Caco-2 (cell line): ENCODE measurements around the gene XXYLT1. TPM values are rescaled to one million over a fixed set of nuclear protein-coding genes. Genes with fewer than 3 reads are reported as not detected.

Experiments
- BruUV-seq: library from RNA; stranded (reverse); fragments of 400-500 nt; replicated peaks from 2 replicates; lab custom pipeline; 2021; lab: Mats Ljungman, UMichigan
- CTCF ChIA-PET: fragments of 300-600 bp; sonication (Branson Sonifier 250); formaldehyde crosslinking; loops from one replicate; lab custom pipeline; 2022; ENCODE audit warnings: antibody characterized with exemption; lab: Charles Lee
- POLR2A ChIA-PET: fragments of 300-600 bp; sonication (Branson Sonifier 250); formaldehyde crosslinking; loops from one replicate; lab custom pipeline; 2022; ENCODE audit warnings: antibody characterized with exemption; lab: Charles Lee
- DNase-seq, 2 experiments: peaks; one replicate each; pipeline versions ENCODE4 v3.0.0 to v3.0.0-alpha.2; 2020 to 2022
- H3K27me3 ChIP-seq: replicated peaks from 2 replicates; pipeline ENCODE4 v1.6.0; 2011; ENCODE audit warnings: low read length; ENCODE audit not compliant: control insufficient read depth, insufficient read depth
- H3K36me3 ChIP-seq: 2 replicates; pipeline ENCODE4 v1.5.1; 2011; ENCODE audit warnings: low read length; ENCODE audit not compliant: control insufficient read depth, insufficient read depth
- H3K4me1 ChIP-seq: fragments of 250-450 bp; sonication (Bioruptor Pico); 2 replicates; pipeline ENCODE4 v1.5.1; 2020; ENCODE audit warnings: mild to moderate bottlenecking
- H3K4me3 ChIP-seq: 2 replicates; pipeline ENCODE4 v1.5.1; 2011; ENCODE audit warnings: low read depth, mild to moderate bottlenecking, control low read depth, low read length
- H3K9me3 ChIP-seq: fragments of 250-450 bp; sonication (Bioruptor Pico); 2 replicates; pipeline ENCODE4 v1.5.1; 2020; ENCODE audit warnings: mild to moderate bottlenecking, moderate library complexity
- H3K27ac Mint-ChIP-seq: one replicate; pipeline ENCODE4 v1.8.0; 2022; ENCODE audit warnings: mixed read lengths; ENCODE audit not compliant: unreplicated experiment
- H3K27me3 Mint-ChIP-seq: one replicate; pipeline ENCODE4 v1.8.0; 2022; ENCODE audit warnings: mixed read lengths; ENCODE audit not compliant: insufficient read depth, unreplicated experiment
- H3K36me3 Mint-ChIP-seq: one replicate; pipeline ENCODE4 v1.8.0; 2022; ENCODE audit warnings: mild to moderate bottlenecking, mixed read lengths; ENCODE audit not compliant: insufficient read depth, unreplicated experiment
- H3K4me1 Mint-ChIP-seq: one replicate; pipeline ENCODE4 v1.8.0; 2022; ENCODE audit warnings: low read depth, mixed read lengths; ENCODE audit not compliant: unreplicated experiment
- H3K4me3 Mint-ChIP-seq: one replicate; pipeline ENCODE4 v1.8.0; 2022; ENCODE audit warnings: mild to moderate bottlenecking, moderate library complexity, mixed read lengths; ENCODE audit not compliant: unreplicated experiment
- H3K9me3 Mint-ChIP-seq: one replicate; pipeline ENCODE4 v1.8.0; 2022; ENCODE audit warnings: mixed read lengths; ENCODE audit not compliant: unreplicated experiment
- intact Hi-C: fragments of 100-400 bp; cut with micrococcal nuclease; formaldehyde crosslinking; loops from one replicate; pipeline ENCODE4 v1.10.0; 2022; ENCODE audit not compliant: unreplicated experiment
- total RNA-seq: library from RNA; stranded (reverse); gene quantifications from 2 replicates; pipeline ENCODE4 v1.2.3, GENCODE V29; 2022
- TF ChIP-seq, protein P1 (sequence below), 2 experiments: fragments of 200-600 bp in 1 of 2; IDR thresholded peaks; 1 replicate in 1 of 2; 2 replicates in 1 of 2; pipeline versions ENCODE4 v1.5.1 to v1.8.0; 2011 to 2022; ENCODE audit warnings: antibody characterized with exemption in 1 of 2, control low read depth in 1 of 2, inconsistent platforms in 1 of 2, low read depth in 1 of 2, low read length in 1 of 2, mild to moderate bottlenecking in 1 of 2, moderate library complexity in 1 of 2; ENCODE audit not compliant: insufficient read depth in 1 of 2, severe bottlenecking in 1 of 2, unreplicated experiment in 1 of 2

The XXYLT1 gene
- total RNA-seq, 1 experiment from 2014 or later, result 14.2 TPM

- no peaks in the 10 kb centered on the region for H3K27me3 Mint-ChIP-seq
- H3K27ac Mint-ChIP-seq, result no peak overlapping the region
- H3K9me3 Mint-ChIP-seq, result no peaks in the 10 kb centered on the region
- no peaks in the 10 kb centered on the region for H3K9me3 ChIP-seq
- H3K36me3 ChIP-seq, result no peaks in the 10 kb centered on the region
- no peaks in the 10 kb centered on the region for H3K4me1 ChIP-seq
- no peaks in the 10 kb centered on the region for H3K36me3 Mint-ChIP-seq
- TF ChIP-seq, protein P1, sequence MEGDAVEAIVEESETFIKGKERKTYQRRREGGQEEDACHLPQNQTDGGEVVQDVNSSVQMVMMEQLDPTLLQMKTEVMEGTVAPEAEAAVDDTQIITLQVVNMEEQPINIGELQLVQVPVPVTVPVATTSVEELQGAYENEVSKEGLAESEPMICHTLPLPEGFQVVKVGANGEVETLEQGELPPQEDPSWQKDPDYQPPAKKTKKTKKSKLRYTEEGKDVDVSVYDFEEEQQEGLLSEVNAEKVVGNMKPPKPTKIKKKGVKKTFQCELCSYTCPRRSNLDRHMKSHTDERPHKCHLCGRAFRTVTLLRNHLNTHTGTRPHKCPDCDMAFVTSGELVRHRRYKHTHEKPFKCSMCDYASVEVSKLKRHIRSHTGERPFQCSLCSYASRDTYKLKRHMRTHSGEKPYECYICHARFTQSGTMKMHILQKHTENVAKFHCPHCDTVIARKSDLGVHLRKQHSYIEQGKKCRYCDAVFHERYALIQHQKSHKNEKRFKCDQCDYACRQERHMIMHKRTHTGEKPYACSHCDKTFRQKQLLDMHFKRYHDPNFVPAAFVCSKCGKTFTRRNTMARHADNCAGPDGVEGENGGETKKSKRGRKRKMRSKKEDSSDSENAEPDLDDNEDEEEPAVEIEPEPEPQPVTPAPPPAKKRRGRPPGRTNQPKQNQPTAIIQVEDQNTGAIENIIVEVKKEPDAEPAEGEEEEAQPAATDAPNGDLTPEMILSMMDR (IDR thresholded peaks at IDR 0.05; ENCODE audit: insufficient read depth in 1 of 2, low read depth in 1 of 2, low read length in 1 of 2, severe bottlenecking in 1 of 2, unreplicated experiment in 1 of 2), result no peak
- no peak for DNase-seq
- no peak overlapping the region for H3K4me3 Mint-ChIP-seq
- CTCF ChIA-PET, result no interaction called here
- no peaks in the 10 kb centered on the region for H3K27me3 ChIP-seq
- POLR2A ChIA-PET, result no interaction called here
- no peak overlapping the region for H3K4me3 ChIP-seq
- no TSS peak for BruUV-seq
- no peaks in the 10 kb centered on the region for H3K4me1 Mint-ChIP-seq
- intact Hi-C loops, result no loop called here
Measured at GRCh38 chr3:195246581-195246995, 24.4 kb downstream of the XXYLT1 start.

DNA sequence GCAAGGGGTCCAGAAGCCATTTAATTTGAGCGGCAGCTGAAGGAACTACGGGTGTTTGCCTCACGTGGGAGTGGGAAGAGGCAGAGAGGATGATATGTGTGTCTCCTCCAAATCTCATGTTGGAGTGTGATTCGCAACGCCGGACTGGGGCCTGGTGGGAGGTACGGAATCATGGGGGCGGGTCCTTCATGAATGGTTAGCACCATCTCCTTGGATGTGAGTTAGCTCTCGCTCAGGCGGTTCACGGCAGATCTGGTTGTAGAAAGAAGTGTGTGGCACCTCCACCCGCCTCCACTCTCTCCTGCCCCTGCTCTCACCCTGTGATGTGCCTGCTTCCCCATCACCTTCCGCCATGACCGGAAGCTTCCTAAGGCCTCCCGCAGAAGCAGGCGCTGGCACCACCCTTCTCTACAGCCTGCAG, 25.4 kb downstream of the XXYLT1 start:
- ChIA-PET POLR2A (no interaction called here), CTCF (no interaction called here)
- Histone ChIP-seq H3K4me1 (no peaks in the 10 kb centered on the region), H3K36me3 (no peaks in the 10 kb centered on the region), H3K4me3 (no peak overlapping the region), H3K27me3 (no peaks in the 10 kb centered on the region), H3K9me3 (no peaks in the 10 kb centered on the region)
- Mint-ChIP-seq H3K36me3 (no peaks in the 10 kb centered on the region), H3K27ac (no peak overlapping the region), H3K9me3 (no peaks in the 10 kb centered on the region), H3K4me3 (no peak overlapping the region), H3K4me1 (no peaks in the 10 kb centered on the region), H3K27me3 (no peaks in the 10 kb centered on the region)
- DNase-seq, result peak in 1 of 2 experiments; percentile 21
- TF ChIP-seq, protein P1 (IDR thresholded peaks at IDR 0.05; ENCODE audit: insufficient read depth in 1 of 2, low read depth in 1 of 2, low read length in 1 of 2, severe bottlenecking in 1 of 2, unreplicated experiment in 1 of 2), result no peak
- BruUV-seq, result no TSS peak
- intact Hi-C loops, result no loop called here

GRCh38 chr3:195241592-195242355, 29.2 kb downstream of the XXYLT1 start:
- Histone ChIP-seq H3K9me3 (no peaks in the 10 kb centered on the region), H3K4me1 (no peaks in the 10 kb centered on the region), H3K27me3 (no peaks in the 10 kb centered on the region), H3K4me3 (no peak overlapping the region), H3K36me3 (no peaks in the 10 kb centered on the region)
- peaks cover 6% of the 10 kb centered on the region for H3K36me3 Mint-ChIP-seq
- BruUV-seq, result no TSS peak
- no peaks in the 10 kb centered on the region for H3K4me1 Mint-ChIP-seq
- peak in 1 of 2 experiments; percentile 17 for DNase-seq
- H3K4me3 Mint-ChIP-seq, result no peak overlapping the region
- TF ChIP-seq, protein P1 (IDR thresholded peaks at IDR 0.05; ENCODE audit: insufficient read depth in 1 of 2, low read depth in 1 of 2, low read length in 1 of 2, severe bottlenecking in 1 of 2, unreplicated experiment in 1 of 2), result no peak
- ChIA-PET CTCF (no interaction called here), POLR2A (no interaction called here)
- no peak overlapping the region for H3K27ac Mint-ChIP-seq
- no peaks in the 10 kb centered on the region for H3K9me3 Mint-ChIP-seq
- intact Hi-C loops, result no loop called here
- H3K27me3 Mint-ChIP-seq, result no peaks in the 10 kb centered on the region
